Measurements from ENCODE around the gene ZNF462.

GRCh38 chr9:106916466-106917235 is 53.7 kb downstream of the ZNF462 start:
- TF ChIP-seq, protein P1, sequence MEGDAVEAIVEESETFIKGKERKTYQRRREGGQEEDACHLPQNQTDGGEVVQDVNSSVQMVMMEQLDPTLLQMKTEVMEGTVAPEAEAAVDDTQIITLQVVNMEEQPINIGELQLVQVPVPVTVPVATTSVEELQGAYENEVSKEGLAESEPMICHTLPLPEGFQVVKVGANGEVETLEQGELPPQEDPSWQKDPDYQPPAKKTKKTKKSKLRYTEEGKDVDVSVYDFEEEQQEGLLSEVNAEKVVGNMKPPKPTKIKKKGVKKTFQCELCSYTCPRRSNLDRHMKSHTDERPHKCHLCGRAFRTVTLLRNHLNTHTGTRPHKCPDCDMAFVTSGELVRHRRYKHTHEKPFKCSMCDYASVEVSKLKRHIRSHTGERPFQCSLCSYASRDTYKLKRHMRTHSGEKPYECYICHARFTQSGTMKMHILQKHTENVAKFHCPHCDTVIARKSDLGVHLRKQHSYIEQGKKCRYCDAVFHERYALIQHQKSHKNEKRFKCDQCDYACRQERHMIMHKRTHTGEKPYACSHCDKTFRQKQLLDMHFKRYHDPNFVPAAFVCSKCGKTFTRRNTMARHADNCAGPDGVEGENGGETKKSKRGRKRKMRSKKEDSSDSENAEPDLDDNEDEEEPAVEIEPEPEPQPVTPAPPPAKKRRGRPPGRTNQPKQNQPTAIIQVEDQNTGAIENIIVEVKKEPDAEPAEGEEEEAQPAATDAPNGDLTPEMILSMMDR (conservative IDR thresholded peaks at IDR 0.05; ENCODE audit: low read depth in 2 of 2), result no peak
- no peak for TF ChIP-seq EZH2 (IDR thresholded peaks at IDR 0.05; ENCODE audit: low read depth, unreplicated experiment)
- TF ChIP-seq REST (IDR thresholded peaks at IDR 0.05; ENCODE audit: unreplicated experiment), result no peak
- TF ChIP-seq ZNF114 (CRISPR knock-in tag; IDR thresholded peaks at IDR 0.05), result no peak
